BJ (cell line): ENCODE measurements around the gene HSPA1L. TPM values are rescaled to one million over a fixed set of nuclear protein-coding genes. Genes with fewer than 3 reads are reported as not detected.

Experiments
- CTCF ChIA-PET: fragments of 350-600 bp; formaldehyde crosslinking; extraction: SDS; loops from one replicate; lab custom pipeline; 2021; ENCODE audit warnings: antibody characterized with exemption, inconsistent platforms; lab: Yijun Ruan, JAX
- POLR2A ChIA-PET: fragments of 300-600 bp; sonication (Branson Sonifier 250); formaldehyde crosslinking; extraction: SDS; loops from one replicate; lab custom pipeline; 2021; ENCODE audit warnings: antibody characterized with exemption; lab: Charles Lee
- DNase-seq: peaks from one replicate; pipeline ENCODE4 v3.0.0-alpha.2; 2011; ENCODE audit warnings: low read depth
- H3K27me3 ChIP-seq: 2 replicates; pipeline ENCODE4 v1.6.0; 2011; ENCODE audit warnings: low read length; ENCODE audit not compliant: control insufficient read depth, insufficient read depth
- H3K36me3 ChIP-seq: 2 replicates; pipeline ENCODE4 v1.5.1; 2011; ENCODE audit warnings: low read length; ENCODE audit not compliant: control insufficient read depth, insufficient read depth
- H3K4me3 ChIP-seq: 2 replicates; pipeline ENCODE4 v1.5.1; 2011; ENCODE audit warnings: low read depth, mild to moderate bottlenecking, control low read depth, low read length
- CTCF ChIP-seq: IDR thresholded peaks from 2 replicates; pipeline ENCODE4 v1.5.1; 2011; ENCODE audit warnings: low read depth, mild to moderate bottlenecking, control low read depth, inconsistent platforms, low read length, moderate library complexity; ENCODE audit not compliant: insufficient read depth
- polyA plus RNA-seq: library from polyadenylated mRNA; depleted of rRNA; stranded (reverse); fragments of >200 nt; gene quantifications from 2 replicates; pipeline ENCODE4 v1.2.3, GENCODE V29; 2011

HSPA1L gene
- polyA plus RNA-seq, 1 experiment, result 0.90 TPM

GRCh38 chr6:31834367-31835250 is 19.5 kb upstream of the HSPA1L start:
- DNase-seq, result no peak
- H3K36me3 ChIP-seq, result peaks cover 9% of the 10 kb centered on the region
- POLR2A ChIA-PET, result interaction anchor here (0.6 to 1.1 kb wide), 3 partner anchors 28 to 65 kb away, joined by 3 to 29 read pairs (median 3); partner anchors contain the start of gene VARS1

GRCh38 chr6:31831350-31832215 is 16.5 kb upstream of the HSPA1L start:
- Histone ChIP-seq H3K4me3 (no peak overlapping the region), H3K27me3 (no peaks in the 10 kb centered on the region), H3K36me3 (peaks cover 1% of the 10 kb centered on the region; the same call in 1 of the 2 replicates)
- ChIA-PET CTCF (interaction anchor here (0.8 to 2.6 kb wide), 9 partner anchors 41 to 128 kb away, joined by 3 to 19 read pairs (median 4); partner anchors contain the start of gene ABHD16A), POLR2A (no interaction called here)
- no peak for DNase-seq
- no peak for TF ChIP-seq CTCF

More at GRCh38 chr6:31834367-31835250, 19.5 kb upstream of the HSPA1L start:
- CTCF ChIA-PET, result interaction anchor here (1.2 kb wide), 1 partner anchor 13 kb away, joined by 3 read pairs; no protein-coding TSS in a partner anchor
- H3K27me3 ChIP-seq, result no peaks in the 10 kb centered on the region
- peak overlapping the region; percentile 98 for H3K4me3 ChIP-seq
- no peak for TF ChIP-seq CTCF

- ChIA-PET POLR2A (no interaction called here), CTCF (interaction anchor here (0.6 to 2.6 kb wide), 15 partner anchors 8 to 161 kb away, joined by 3 to 19 read pairs (median 4); partner anchors contain the start of genes ABHD16A, LY6G5C and MSH5)
- H3K36me3 ChIP-seq, result no peaks in the 10 kb centered on the region
- DNase-seq, result no peak
- H3K4me3 ChIP-seq, result peak overlapping the region; percentile 80
- no peak for TF ChIP-seq CTCF
- H3K27me3 ChIP-seq, result no peaks in the 10 kb centered on the region
These were observed 15.8 kb upstream of the HSPA1L start for GRCh38 chr6:31830886-31831335.

- Histone ChIP-seq H3K27me3 (no peaks in the 10 kb centered on the region), H3K36me3 (no peaks in the 10 kb centered on the region), H3K4me3 (peak overlapping the region; percentile 80)
- no peak for TF ChIP-seq CTCF
- ChIA-PET CTCF (interaction anchor here (0.7 to 2.6 kb wide), 18 partner anchors 9 to 160 kb away, joined by 3 to 19 read pairs (median 4); partner anchors contain the start of genes DDAH2, LY6G5C, MSH5 and VARS1), POLR2A (no interaction called here)
- no peak for DNase-seq
These were observed 14.7 kb upstream of the HSPA1L start for GRCh38 chr6:31829633-31830283.
